Skeletal muscle cell (primary cell): ENCODE measurements around the gene MORN3.
"Not testable (repeated sequence)": the region's sequence is repeated elsewhere in the genome, so short reads cannot be mapped to it uniquely, and the experiment has no call there.

Experiments used
- DNase-seq: peaks from one replicate; pipeline ENCODE4 v3.0.0-alpha.2; 2010; ENCODE audit warnings: low read depth
- H3K4me3 ChIP-seq: 2 replicates; pipeline ENCODE4 v1.5.1; 2011; ENCODE audit warnings: low read depth, mild to moderate bottlenecking, control low read depth, low read length, moderate library complexity

The MORN3 gene

GRCh38 chr12:121693155-121693687 lies 23.8 kb upstream of the MORN3 start:
- DNase-seq, result no peak
- no peak overlapping the region for H3K4me3 ChIP-seq

GRCh38 chr12:121692744-121693143 lies 23.3 kb upstream of the MORN3 start:
- not testable (repeated sequence) for DNase-seq

GRCh38 chr12:121689430-121689829 lies 20.0 kb upstream of the MORN3 start:
- H3K4me3 ChIP-seq, result no peak overlapping the region
- DNase-seq, result no peak

More at GRCh38 chr12:121692744-121693143, 23.3 kb upstream of the MORN3 start:
- not testable (repeated sequence) for H3K4me3 ChIP-seq

DNA sequence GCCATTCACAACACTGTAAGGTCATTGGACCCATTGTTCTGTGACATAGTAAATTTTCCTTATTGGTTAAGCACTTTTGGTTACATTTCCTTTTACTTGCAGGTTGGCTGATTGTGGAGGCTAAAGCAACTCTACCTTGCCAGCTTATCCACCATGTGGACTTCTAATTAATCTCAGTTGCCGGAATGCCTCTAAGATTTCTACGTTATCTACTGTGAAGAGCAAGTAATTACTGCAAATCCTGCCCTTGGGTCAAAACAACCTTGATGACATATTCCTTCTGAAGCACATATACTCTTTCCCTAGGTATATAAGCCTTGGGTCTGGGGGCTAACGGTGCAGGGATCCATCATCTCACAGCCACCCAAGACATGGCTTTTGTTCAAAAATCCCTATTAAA lies 19.5 kb upstream of the MORN3 start:
- no peak for DNase-seq
- H3K4me3 ChIP-seq, result no peak overlapping the region

- not testable (repeated sequence) for DNase-seq, H3K4me3 ChIP-seq
These were observed 10.3 kb upstream of the MORN3 start for GRCh38 chr12:121679661-121680197.

- DNase-seq, result no peak
- no peak overlapping the region for H3K4me3 ChIP-seq
These were observed 9.4 kb upstream of the MORN3 start for GRCh38 chr12:121678716-121679300.

GRCh38 chr12:121678305-121678704 lies 8.9 kb upstream of the MORN3 start:
- no peak for DNase-seq
- no peak overlapping the region for H3K4me3 ChIP-seq

GRCh38 chr12:121676190-121676589 lies 6.7 kb upstream of the MORN3 start:
- H3K4me3 ChIP-seq, result no peak overlapping the region
- no peak for DNase-seq

DNA sequence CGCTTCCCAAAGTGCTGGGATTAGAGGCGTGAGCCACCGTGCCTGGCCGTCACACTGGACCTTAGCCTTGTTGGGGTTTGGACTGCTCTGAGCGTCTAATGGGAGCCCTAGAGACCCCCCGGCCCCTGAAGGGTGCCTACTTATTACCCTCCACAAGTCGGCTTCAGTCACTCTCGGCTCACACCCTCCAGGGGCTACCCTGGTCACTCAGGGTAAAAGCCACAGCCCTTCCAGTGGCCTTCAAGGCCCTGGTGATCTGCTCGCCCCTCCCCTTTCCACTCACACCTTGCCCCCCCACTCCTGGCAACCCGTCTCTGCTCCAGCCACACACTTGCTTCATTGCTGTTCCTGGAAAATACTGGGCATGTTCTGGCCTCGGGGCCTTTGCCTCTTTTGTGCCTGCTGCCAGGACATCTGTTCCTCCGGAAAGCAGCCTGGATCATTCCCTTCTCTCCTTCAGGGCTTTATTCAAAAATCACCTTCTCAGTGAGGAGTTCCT lies 3.6 kb upstream of the MORN3 start:
- no peak for DNase-seq

GRCh38 chr12:121668750-121669520 lies 519 bp downstream of the MORN3 start:
- H3K4me3 ChIP-seq, result no peak overlapping the region
- no peak for DNase-seq

More for the DNA sequence above, 3.6 kb upstream of the MORN3 start:
- H3K4me3 ChIP-seq, result no peak overlapping the region

DNA sequence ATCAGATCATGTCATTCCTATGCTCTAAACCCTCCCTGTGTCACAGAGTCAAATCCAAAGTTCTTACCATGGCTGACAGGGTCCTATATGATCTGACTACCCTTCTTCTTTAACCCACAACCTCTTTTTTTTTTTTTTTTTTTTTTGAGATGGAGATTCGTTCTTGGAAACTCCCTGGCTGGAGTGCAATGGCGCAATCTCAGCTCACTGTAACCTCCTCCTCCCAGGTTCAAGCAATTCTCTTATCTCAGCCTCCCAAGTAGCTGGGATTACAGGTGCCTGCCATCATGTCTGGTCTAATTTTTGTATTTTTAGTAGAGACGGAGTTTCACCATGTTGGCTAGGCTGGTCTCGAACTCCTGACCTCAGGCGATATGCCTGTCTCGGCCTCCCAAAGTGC lies 2.6 kb downstream of the MORN3 start:
- DNase-seq, H3K4me3 ChIP-seq: not testable (repeated sequence)

GRCh38 chr12:121663610-121663929 lies 5.9 kb downstream of the MORN3 start:
- DNase-seq, result no peak
- H3K4me3 ChIP-seq, result no peak overlapping the region

DNA sequence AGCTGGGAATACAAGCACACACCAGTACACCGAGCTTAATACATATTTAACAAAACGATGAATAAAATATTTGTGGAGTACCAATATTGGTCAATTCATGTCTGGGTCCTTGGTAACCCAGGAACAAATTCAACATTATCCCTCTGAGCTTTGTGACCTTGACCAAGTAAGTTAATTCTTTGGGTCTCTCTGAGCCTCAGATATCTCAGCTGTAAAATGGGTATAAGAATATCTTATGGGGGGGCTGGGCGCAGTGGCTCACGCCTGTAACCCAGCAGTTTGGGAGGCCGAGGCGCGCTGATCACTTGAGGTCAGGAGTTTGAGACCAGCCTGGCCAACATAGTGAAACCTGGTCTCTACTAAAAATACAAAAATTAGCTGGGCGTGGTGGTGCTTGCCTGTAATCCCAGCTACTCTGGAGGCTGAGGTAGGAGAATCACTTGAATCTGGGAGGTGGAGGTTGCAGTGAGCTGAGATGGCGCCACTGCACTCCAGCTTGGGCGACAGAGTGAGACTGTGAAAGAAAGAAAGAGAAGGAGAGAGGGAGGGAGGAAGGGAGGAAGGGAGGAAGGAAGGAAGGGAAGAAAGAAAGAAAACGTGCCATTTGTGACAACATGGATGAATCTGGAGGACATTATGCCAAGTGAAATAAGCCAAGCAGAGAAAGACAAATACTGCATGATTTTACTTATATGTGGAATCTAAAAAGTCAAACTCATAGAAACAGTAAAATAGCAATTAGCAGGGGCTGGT lies 7.9 kb downstream of the MORN3 start:
- not testable (repeated sequence) for H3K4me3 ChIP-seq, DNase-seq

DNA sequence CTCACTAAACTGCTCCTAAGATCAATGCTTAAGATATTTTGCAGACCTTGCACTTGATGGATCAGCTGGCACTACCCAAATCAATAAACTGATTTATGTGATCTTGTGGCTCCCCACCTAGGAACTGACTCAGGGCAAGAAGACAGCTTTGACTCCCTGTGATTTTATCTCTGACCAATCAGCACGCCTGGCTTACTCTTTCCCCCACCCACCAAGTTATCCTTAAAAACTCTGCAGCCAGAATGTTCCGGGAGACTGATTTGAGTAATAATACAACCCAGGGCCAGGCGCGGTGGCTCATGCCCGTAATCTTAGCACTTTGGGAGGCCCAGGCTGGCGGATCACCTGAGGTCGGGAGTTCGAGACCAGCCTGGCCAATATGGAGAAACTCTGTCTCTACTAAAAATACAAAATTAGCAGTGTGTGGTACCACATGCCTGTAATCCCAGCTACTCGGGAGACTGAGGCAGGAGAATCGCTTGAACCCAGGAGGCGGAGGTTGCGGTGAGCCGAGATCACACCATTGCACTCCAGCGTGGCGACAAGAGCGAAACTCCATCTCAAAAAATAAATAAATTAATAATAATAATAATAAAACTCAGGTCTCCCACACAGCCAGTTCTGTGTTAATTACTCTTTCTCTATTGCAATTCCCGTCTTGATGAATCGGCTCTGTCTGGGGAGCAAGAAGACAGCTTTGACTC lies 12.0 kb downstream of the MORN3 start:
- no peak overlapping the region for H3K4me3 ChIP-seq
- DNase-seq, result no peak

GRCh38 chr12:121656122-121656521 lies 13.3 kb downstream of the MORN3 start:
- DNase-seq, result no peak
- no peak overlapping the region for H3K4me3 ChIP-seq

GRCh38 chr12:121653999-121654398 lies 15.5 kb downstream of the MORN3 start:
- no peak for DNase-seq
- no peak overlapping the region for H3K4me3 ChIP-seq

GRCh38 chr12:121652767-121653497 lies 16.5 kb downstream of the MORN3 start:
- no peak overlapping the region for H3K4me3 ChIP-seq
- DNase-seq, result no peak

DNA sequence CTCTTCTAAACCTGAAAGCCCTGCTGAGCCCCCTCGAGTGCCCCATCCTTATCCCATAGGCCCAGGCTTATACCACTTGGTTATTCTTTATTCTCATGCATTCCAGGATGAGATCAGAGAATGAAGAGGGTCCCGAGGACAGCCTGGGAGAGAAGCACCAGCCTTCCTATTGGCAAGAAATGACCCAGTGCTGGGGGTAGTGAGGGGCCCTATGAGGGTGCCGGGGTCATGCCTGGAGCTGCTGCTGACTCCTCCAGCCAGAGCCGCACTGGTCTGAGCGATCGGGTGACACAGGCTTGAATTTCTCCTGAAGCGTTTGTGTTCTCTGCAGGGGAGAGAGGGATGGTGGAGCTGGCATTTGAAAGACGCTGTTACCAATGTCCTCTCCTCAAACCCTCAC lies 18.1 kb downstream of the MORN3 start:
- H3K4me3 ChIP-seq, result no peak overlapping the region
- no peak for DNase-seq
